HG03280 (cell line): ENCODE measurements around the gene ZNF286A.
"Not testable (repeated sequence)": the region's sequence is repeated elsewhere in the genome, so short reads cannot be mapped to it uniquely, and the experiment has no call there.

Source experiments
- ATAC-seq: cut with Tn5 transposase; IDR thresholded peaks from one replicate; pipeline ENCODE4 v1.9.1; 2021; ENCODE audit warnings: mild to moderate bottlenecking, moderate library complexity; ENCODE audit not compliant: unreplicated experiment

Gene ZNF286A

DNA sequence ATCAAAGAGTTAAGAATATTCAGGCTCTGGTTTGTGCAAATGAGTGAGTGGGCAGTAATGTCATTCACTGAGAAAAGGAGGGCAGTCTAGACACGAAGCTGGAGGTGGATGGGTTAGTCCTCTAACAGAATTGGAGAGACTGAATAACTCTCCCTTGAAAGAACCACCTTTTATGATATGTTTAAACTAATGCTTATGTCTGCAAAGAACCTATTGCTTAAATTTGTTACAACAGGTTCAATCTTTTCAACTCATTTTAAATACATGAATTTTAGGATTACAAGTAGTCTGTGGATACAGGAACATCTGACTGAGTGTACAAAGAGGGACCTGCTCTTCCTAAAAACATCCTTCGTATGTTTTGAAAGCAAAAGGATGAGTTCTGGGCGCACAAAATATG lies 585 bp upstream of the ZNF286A start:
- not testable (repeated sequence) for ATAC-seq

DNA sequence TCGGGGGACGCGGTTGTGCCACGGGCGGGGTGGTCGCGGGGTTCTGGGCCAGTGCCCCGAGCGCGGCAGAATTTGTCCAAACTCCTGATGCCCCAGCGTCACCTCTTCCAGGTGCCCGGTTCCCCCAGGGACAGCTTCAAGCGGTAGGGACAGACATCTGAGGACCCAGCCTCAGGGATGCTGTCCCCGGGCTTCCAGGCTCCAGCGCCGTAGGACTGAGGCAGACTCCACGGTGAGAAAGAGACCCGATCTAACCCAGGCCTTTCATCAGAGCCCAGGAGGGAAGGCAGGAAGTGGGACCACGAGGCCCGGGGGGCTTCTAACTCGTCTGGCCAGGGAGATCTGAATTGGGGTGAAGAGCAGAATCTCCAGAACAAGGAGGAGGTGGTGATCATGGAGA lies 385 bp downstream of the ZNF286A start:
- not testable (repeated sequence) for ATAC-seq

DNA sequence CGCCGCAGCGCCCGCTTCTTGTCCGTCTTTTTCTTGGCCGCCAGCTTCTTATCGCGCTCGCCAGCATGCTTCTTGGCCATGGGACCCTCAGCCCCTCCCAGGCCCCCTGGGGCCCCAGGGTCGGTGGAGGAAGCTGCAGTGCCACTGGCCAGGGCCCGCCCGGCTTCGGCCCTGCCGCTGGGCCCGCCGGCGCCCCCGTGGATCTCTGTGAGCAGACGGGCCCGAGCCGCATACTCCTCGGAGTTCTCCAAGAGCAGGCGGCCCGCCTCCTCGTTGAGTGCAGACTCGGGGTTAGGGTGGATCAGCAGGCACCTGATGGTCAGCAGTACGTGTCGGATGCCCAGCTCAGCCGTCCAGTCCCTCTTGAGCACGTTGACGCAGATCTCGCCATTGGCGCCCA lies 4.7 kb downstream of the ZNF286A start:
- not testable (repeated sequence) for ATAC-seq

DNA sequence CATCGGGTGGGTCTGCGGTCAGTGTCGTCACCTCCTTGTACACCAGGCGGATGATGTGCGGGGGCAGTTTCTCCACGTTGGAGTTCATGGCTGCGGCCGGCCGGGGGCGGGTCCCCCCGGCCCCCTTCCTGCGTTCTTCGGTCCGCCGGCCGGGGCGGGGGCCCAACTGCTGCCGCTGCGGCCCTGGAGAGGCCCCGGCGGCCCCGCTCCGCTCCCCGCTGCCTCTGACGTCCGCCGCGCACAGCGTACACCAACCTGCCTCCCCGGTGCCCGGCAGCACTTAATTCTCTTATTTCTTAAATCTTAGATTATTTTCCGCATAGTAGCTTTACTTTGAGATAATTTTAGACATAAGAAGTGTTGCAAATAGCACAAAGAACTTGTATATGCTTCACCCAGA lies 5.3 kb downstream of the ZNF286A start:
- ATAC-seq, result not testable (repeated sequence)

DNA sequence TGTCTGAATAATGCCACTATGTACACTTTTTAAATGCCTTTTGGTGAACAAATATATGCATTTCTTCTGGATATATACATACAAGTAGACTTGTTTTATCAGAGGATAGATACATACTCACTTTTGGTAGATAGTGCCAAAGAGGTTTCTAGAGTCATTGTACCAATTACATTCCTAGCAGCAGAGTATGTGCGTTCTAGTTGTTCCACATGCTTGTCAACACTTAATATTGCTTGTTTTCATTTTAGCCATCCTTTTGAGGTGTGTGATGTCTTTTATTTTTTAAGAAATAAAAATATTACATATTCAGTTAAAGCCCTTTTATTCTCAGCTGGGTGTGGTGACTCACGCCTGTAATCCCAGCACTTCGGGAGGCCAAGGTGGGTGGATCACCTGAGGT lies 9.3 kb downstream of the ZNF286A start:
- ATAC-seq, result not testable (repeated sequence)

DNA sequence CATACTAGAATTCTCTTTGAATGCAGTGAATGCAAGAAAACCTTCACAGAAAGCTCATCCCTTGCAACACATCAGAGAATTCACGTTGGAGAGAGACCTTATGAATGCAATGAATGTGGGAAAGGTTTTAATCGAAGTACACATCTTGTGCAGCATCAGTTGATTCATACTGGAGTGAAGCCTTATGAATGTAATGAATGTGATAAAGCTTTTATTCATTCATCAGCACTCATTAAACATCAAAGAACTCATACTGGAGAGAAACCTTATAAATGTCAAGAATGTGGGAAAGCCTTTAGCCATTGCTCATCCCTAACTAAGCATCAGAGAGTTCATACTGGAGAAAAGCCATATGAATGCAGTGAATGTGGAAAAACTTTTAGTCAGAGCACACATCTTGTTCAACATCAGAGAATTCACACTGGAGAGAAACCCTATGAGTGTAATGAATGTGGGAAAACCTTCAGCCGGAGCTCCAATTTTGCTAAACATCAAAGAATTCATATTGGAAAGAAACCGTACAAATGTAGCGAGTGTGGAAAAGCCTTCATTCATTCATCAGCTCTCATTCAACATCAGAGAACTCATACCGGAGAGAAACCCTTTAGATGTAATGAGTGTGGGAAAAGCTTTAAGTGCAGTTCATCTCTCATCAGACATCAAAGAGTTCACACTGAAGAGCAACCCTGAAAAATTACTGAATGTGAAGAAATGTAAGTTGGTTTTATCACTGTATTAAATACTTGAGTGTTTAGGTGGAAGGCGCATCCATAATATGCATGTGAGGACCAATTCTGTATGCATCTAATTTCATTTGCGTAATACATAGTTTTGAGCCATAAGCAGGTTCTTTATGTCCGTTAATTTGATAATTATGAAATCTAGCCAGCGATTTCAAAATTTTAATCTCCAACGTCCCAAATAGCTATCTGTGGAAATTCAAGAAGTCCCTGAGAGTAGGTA lies 17.3 kb downstream of the ZNF286A start:
- ATAC-seq, result not testable (repeated sequence)

DNA sequence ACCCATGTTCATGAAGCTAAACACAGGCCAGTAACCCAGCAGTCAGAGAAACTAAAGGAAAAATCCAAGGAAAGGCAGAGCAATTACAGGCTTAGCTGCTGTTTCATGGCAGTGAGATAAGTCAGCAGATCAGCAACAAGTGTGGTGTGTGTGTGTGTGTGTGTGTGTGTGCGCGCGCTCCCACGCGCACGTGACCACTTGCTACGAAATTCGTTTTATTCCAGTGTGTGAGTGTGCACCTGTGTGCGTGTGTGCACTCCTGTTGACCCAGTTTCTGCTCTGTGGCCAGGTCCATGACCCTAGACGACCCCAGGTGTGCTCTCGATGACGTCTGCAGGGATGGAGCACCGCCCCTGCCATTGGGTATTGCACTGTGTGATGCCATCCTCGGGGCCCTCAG lies 31.0 kb downstream of the ZNF286A start:
- not testable (repeated sequence) for ATAC-seq

DNA sequence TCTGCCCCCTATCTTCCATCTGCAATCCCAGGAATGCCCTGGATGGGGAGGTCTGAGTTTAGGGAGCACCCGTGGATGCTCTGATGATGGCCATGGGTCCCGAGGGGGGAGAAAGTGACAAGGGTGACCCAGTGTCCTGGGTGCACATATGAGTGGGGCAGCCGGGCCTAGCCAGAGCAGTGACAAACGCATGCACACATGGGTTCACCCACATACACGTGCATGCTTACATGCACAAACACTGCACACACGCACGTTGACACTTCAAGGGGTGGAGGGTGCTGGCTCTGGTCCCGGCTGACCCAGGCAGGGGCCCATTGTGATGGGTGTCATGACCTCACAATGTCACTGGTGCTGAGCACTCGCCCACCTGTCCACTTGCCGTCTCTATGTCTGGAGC lies 32.3 kb downstream of the ZNF286A start, which contains the start of gene TBC1D26:
TSS of gene TBC1D26 (plus strand) at position 384 of the 400 bp plus-strand sequence. CDS start 3,066 bp downstream, outside the sequence.
- ATAC-seq, result not testable (repeated sequence)

DNA sequence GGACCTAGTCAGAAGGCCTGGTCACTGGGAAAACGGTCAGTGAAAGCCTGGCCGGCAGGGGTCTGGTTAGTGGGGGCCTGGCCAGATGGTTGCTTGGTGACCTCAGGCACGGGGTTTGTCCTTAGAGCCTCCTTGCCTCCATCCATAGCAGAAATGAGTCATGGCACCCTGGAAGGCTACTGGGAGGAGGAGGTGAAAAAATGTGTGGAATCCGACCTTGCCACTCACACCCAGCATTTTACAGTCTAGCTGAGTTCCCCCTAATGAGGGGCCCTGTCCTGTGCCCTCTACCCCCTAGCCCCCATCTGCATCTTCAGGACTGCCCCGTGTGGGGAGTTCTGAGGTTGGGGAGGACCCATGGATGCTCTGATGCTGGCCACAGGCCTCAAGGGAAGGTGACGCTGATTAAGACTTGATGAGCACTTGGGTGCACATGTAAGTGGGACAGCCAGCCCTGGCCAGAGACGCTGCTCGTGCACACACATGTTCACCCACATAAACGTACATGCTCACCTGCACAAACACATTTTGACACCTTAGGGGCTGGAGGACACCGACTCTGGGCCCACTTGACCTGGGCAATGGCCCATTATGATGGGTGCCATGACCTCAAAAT lies 33.7 kb downstream of the ZNF286A start:
- ATAC-seq, result not testable (repeated sequence)

DNA sequence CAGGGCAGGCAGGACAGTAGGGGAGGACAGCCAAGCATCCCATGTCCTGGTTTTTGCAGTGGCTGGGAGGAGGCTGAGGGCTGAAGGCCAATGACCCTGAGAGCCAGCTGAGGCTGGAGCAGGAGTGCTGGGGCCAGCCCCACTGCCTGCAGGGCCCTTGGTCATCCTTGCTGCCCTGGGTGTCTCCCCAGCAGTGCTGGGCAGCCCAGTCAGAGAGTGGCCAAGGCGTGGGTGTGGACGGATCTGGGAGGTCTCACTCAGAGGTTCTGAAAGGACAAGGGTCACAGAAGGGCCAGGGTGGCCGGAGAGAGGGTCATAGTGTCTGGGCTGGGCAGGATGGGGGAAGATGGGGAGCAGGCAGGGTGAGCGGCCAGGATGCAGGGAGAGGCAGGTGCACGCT lies 37.0 kb downstream of the ZNF286A start:
- not testable (repeated sequence) for ATAC-seq

DNA sequence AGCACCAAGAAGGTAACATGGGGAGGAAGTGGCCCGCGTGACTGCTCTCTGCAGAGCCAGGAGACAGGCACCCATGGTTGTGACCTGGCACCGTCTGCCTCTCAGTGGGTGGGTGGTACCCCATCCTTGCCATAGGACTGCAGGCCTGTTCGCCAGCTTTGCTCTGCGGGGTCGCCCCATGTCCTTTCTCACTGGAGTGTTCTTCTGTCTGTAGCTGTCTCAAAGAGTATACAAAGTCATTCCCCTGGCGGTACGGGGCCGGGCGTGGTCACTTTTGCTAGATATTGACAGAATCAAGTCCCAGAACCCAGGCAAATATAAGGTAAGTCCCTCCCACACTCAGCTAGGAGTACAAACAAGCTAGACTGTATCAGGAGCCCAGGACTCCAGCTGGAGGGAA lies 38.5 kb downstream of the ZNF286A start:
- ATAC-seq, result no peak

DNA sequence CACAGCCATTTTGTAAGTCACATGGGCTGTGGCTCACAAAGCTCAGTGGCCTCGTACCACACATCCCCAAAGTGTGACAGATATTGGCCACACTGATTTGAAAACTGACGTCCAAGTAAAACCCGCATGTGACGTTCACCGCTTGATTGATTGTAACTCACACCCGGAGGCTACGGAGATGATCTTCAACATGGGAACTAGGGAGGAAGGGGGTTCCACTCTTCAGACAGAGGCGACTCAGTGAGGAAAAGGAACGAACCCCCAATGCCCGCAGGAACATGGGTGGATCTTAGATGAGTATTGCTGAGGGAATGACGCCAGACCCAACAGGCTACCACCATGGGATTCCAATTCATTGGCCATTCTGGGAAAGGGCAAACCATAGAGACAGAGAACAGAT lies 39.7 kb downstream of the ZNF286A start:
- not testable (repeated sequence) for ATAC-seq

DNA sequence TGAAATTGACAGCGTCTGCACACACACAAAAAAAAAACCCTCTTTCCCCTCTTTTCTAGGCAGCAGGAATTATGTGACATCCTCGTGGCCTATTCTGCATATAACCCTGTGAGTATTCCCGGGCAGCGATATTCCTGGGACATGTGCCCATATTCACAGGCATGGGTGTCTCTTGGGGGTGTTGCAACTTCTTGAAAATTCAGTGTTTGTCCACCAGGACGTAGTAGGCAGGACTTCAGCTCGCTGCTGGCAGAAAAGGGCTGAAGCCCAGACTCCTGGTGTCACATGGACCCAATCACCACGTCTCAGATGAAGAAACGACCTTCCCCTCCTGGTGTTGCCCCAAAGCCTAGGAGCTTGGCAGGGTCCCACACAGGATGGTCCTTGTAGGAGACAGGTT lies 40.5 kb downstream of the ZNF286A start:
- ATAC-seq, result not testable (repeated sequence)

DNA sequence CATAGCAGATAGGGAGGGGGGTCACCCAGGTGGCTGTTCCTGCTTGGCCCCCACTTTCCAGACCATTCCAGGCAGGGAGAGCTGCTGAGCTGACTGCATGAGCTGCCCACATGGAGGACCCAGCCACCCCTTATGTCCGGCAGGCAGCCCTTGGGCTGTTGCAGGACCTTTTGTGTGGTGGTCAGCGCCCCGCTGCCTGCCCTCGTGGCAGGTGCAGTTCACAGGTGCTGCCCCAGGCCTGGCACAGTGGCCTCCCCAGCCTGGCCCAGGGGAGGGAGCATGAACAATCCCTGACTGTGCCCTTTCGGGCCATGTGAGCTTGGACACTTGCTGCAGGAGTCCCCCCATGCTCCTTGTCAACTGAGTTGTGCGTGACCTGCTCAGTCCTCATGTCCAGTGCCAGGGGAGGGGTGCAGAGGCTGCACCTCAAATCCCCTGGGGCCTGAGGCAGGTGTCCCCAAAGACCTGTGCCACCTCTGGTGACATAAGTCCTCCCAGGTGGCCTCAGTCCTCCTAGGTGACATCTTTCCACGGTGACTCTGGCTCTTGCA lies 41.1 kb downstream of the ZNF286A start:
- no peak for ATAC-seq

DNA sequence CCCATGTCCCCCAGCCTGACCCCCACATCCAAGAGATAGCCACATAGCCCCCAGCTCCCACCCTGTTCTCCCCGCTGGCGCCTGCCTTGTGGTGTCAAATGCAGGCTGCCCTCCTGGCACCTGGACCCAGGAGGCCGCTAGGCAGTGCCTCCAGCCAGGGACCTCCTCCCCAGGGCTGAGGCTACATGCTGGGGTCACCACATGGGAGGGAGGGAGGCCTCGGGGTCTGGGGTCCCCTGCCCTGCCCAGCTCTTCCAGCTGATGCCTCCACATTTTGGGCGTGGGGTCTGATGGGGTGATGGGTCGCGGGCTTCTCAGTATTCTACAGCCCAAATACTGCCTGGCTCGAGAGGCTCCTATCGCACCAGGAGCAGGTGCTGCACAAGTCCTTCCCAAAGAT lies 42.1 kb downstream of the ZNF286A start:
- ATAC-seq, result no peak

DNA sequence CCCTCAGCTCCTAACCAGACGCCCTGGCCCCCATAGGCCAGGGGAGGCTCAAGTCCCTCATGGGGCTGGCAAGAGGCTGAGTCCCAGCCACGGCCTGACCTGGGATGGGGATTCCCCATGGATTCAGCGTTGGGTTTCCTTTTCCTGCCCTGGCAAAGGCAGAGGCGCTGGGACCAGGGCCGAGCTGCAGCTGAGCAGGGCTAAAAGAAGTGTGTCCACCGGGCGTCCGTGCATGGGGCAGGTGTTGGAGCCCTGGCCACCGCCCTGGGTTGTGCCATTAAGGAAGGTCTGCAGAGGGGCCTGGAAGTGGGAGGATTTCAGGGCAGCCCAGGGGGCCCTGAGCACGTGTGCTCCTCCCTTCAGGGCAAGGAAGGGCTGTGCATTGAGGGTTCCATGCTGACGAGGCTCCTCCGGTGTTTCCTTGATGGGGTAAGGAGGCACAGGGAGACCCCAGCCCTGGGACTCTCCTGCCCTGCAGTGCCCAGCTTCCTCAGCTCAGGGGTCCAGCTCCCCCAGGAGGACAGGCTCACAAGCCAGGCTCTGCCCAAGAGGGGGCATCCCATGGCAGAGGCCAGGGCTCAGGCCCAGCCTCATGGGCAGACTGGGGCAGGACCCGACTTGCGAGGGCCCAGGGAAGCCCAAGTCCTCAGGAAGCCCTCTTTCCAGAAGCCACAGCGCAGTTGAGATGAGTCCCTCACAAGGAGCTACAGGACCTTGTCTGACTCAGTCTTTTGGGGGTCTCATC lies 42.7 kb downstream of the ZNF286A start:
- no peak for ATAC-seq

DNA sequence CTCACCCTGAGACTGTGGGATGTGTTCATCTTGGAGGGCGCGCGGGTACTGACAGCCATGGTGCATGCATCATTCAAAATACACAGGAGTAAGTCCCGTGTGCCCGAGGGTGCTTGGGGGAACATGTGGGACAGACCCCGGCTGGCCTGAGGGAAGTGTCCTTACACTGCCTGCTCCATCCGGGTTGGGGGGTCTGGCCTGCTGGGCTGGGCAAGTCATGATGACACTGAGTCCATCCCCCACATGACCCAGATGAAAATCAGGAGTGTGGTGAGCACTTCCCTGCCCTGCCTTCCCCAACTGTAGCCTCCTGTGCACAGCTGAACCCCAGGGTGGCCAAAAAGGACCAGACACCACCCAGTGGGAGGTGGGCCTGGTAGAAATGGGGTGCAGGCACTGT lies 43.4 kb downstream of the ZNF286A start:
- no peak for ATAC-seq

DNA sequence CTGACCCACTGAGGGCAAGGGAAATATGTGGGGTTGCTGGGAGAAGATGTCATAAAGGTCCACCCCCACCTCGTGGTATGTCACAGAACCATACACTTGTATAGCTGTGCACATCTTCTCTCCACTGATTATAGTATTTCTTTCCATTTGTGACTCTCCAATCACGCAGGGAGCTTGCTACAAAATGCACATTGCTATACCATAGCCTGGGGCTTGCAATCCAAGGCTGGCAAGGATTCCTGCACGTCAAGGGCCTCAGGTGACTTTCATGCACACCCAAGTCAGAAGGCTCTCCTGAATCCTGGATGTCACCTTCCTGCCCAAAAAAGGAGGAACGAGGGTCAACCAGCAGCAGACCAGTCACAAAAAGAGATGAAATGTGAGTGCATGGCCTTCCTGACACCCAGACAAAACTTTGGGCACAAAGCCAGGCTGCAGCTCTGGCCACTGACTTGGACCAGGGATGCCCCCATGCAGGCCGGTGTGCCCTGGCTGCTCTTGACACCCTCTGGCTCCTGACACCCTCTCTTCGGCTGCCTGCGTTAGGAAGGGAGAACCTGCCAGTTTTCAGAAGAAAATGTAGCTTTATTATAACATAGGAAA lies 44.6 kb downstream of the ZNF286A start:
- no peak for ATAC-seq

DNA sequence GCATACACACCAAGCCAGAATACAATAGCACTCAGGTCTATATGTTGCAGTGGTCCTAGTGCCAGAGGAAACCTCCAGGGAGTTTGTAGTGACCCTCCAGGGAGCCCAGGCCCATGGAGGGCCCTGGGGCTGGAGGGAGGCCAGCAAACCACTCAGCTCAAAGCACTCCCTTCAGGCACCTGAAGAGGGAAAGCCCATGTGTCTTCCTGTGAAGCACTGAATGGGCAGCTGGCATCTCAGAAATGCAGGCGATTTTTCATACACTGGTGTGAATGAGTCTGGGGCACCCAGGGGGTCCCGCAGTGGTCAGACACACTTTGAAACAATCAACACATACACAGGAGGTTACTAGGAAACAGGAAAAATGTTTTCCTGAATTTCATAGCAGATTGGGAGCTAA lies 45.3 kb downstream of the ZNF286A start:
- no peak for ATAC-seq

DNA sequence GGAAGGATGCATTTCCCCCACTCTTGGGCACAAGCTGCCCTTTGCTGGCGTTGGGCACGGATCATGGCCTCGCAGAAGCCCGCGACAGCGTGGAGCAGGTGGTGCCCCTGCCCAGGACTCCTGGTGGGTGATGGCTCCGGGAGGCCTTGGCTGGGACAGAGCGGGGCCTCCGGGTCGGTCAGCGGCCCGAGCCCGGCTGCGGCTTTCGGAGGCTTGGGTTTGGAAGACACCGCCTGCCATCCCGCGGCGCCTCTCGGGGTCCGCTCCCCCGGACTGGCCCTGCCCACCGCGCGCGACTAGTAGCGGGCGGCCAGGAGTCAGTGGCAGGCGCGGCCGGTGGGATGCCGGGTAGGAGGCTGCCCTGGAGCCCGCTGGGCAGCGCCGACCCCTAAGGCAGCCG lies 49.9 kb downstream of the ZNF286A start:
- ATAC-seq, result not testable (repeated sequence)
